Measurements from ENCODE around the gene RHOBTB1.

DNA sequence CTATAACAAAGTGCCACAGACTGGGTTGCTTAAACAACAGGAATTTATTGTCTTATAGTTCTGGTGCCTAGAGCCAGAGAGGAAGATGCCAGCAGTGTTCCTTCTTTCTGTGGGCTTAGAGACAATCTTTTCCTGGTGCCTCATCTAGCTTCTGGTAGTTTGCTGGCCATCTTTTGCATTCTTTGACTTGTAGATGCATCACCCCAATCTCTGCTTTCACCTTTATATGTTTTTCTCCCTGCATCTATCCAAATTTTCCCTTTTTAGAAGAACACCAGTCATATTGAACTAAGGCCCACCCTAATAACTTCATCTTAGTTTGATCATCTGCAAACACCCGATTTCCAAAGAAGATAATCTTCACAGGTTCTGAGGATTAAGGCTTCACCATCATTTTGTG is 98.9 kb downstream of the RHOBTB1 start:
- TF ChIP-seq ARNT (IDR thresholded peaks at IDR 0.05), result no peak
- TF ChIP-seq TARDBP (IDR thresholded peaks at IDR 0.05), result no peak
- TF ChIP-seq FOXM1 (IDR thresholded peaks at IDR 0.05; ENCODE audit: borderline replicate concordance), result no peak
- TF ChIP-seq FOXK2 (IDR thresholded peaks at IDR 0.05), result no peak
- no peak for TF ChIP-seq NFRKB (IDR thresholded peaks at IDR 0.05)
